Karpas-422 (cell line): Measurements from ENCODE around the gene RBMS3. TPM values are rescaled to one million over a fixed set of nuclear protein-coding genes. Genes with fewer than 3 reads are reported as not detected.

Experiments used
- DNase-seq: peaks from one replicate; pipeline ENCODE4 v3.0.0-alpha.2; 2015
- H2AFZ ChIP-seq: fragments of 200-600 bp; sonication (generic); 2 replicates; pipeline ENCODE4 v1.6.1; 2014; ENCODE audit warnings: antibody characterized with exemption, low read length, mixed read lengths
- H3K27ac ChIP-seq: fragments of 200-600 bp; sonication (generic); 2 replicates; pipeline ENCODE4 v1.5.1; 2014; ENCODE audit warnings: mild to moderate bottlenecking, low read length, moderate library complexity
- H3K27me3 ChIP-seq: fragments of 200-600 bp; sonication (generic); 2 replicates; pipeline ENCODE4 v1.6.1; 2014; ENCODE audit warnings: low read length, mixed read lengths
- H3K36me3 ChIP-seq: fragments of 200-600 bp; sonication (generic); 2 replicates; pipeline ENCODE4 v1.6.1; 2014; ENCODE audit warnings: low read length, mixed read lengths; ENCODE audit not compliant: insufficient read depth
- H3K4me1 ChIP-seq: fragments of 200-600 bp; sonication (generic); 2 replicates; pipeline ENCODE4 v1.6.1; 2014; ENCODE audit warnings: mild to moderate bottlenecking, low read length, mixed read lengths
- H3K4me2 ChIP-seq: fragments of 200-600 bp; sonication (generic); 2 replicates; pipeline ENCODE4 v1.6.1; 2014; ENCODE audit warnings: low read length, low read depth, mild to moderate bottlenecking; ENCODE audit not compliant: poor library complexity, severe bottlenecking
- H3K4me3 ChIP-seq: fragments of 200-600 bp; sonication (generic); 2 replicates; pipeline ENCODE4 v1.5.1; 2014; ENCODE audit warnings: mild to moderate bottlenecking, antibody characterized with exemption, low read length, mixed read lengths
- H3K79me2 ChIP-seq: fragments of 200-600 bp; sonication (generic); 2 replicates; pipeline ENCODE4 v1.6.1; 2014; ENCODE audit warnings: mild to moderate bottlenecking, low read length, mixed read lengths
- H3K9ac ChIP-seq: fragments of 200-600 bp; sonication (generic); 2 replicates; pipeline ENCODE4 v1.6.0; 2014; ENCODE audit warnings: low read length
- H3K9me2 ChIP-seq: fragments of 200-600 bp; sonication (generic), shearing (Covaris generic); replicated peaks from 2 replicates; pipeline ENCODE4 v1.6.0; 2014; ENCODE audit warnings: mild to moderate bottlenecking, low read length, moderate library complexity; ENCODE audit not compliant: insufficient read depth
- H3K9me3 ChIP-seq: fragments of 300-700, 200-600 bp; sonication (generic); 2 replicates; pipeline ENCODE4 v1.6.1; 2014; ENCODE audit warnings: low read length, mixed read lengths
- H4K20me1 ChIP-seq: fragments of 200-600 bp; sonication (generic); 2 replicates; pipeline ENCODE4 v1.6.1; 2014; ENCODE audit warnings: mild to moderate bottlenecking, antibody characterized with exemption, low read length, low read depth; ENCODE audit not compliant: insufficient read depth
- total RNA-seq: library from RNA; depleted of rRNA; stranded (reverse); fragments of >200 nt; shearing (Covaris generic); gene quantifications from 2 replicates; pipeline ENCODE4 v1.2.3, GENCODE V29; 2014; ENCODE audit warnings: low replicate concordance

Gene RBMS3
- total RNA-seq, 1 experiment from 2014 or later = not detected

GRCh38 chr3:29379097-29379496 lies 98.2 kb downstream of the RBMS3 start:
- H3K9me2 ChIP-seq = no peaks in the 10 kb centered on the region
- no peaks in the 10 kb centered on the region for H4K20me1 ChIP-seq
- no peaks in the 10 kb centered on the region for H3K4me1 ChIP-seq
- H3K27ac ChIP-seq = no peak overlapping the region
- no peaks in the 10 kb centered on the region for H3K27me3 ChIP-seq
- no peaks in the 10 kb centered on the region for H3K79me2 ChIP-seq
- no peak overlapping the region for H2AFZ ChIP-seq
- H3K9me3 ChIP-seq = peaks cover 13% of the 10 kb centered on the region
- H3K9ac ChIP-seq = no peak overlapping the region
- H3K36me3 ChIP-seq = no peaks in the 10 kb centered on the region
- H3K4me2 ChIP-seq = no peak overlapping the region
- no peak for DNase-seq
- H3K4me3 ChIP-seq = no peak overlapping the region

DNA sequence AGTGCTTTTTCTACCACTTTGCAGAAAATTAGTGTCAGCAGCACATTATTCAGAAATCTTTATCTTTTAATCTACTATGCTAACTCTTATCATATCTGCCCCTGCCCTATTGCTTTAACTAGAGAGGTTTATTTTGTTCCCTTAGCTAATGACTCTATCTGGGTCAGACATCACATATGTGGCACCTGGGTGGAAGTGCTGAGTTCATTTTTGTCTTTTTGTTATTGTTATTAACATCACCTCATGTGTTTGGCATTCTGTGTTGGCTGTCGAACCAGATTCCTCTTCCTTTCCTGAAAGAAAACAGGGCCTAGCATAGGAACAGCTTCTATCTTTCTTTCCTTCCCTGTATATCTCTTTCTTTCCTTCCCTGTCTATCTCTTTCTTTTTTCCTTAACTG lies 100.7 kb downstream of the RBMS3 start:
- Histone ChIP-seq H3K9ac (no peak overlapping the region), H3K4me3 (no peak overlapping the region), H3K36me3 (no peaks in the 10 kb centered on the region)

DNA sequence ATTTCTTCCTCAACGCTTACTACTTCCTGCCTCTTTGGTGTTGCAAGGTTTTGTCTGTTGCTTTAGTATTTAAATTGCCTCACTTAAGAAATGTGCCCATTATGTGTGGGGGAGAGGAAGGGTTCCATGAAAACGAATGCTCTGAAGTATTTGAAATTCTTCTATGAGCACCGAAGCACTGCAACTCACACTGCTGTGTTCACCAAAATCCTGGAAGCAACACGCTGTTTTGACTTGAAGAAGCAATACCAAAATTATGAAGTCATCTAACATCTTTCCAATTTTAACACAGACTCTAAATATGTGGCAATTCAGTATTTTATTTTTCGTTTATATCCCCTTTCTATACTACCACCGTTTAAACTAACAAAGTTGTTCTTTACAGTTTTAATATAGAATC lies 101.5 kb downstream of the RBMS3 start:
- no peak for DNase-seq
- H4K20me1 ChIP-seq = no peaks in the 10 kb centered on the region
- H3K9me3 ChIP-seq = peaks cover 21% of the 10 kb centered on the region
- no peaks in the 10 kb centered on the region for H3K36me3 ChIP-seq
- H3K4me3 ChIP-seq = no peak overlapping the region
- H3K79me2 ChIP-seq = no peaks in the 10 kb centered on the region
- no peaks in the 10 kb centered on the region for H3K27me3 ChIP-seq
- H2AFZ ChIP-seq = no peak overlapping the region
- H3K27ac ChIP-seq = no peak overlapping the region
- H3K9ac ChIP-seq = no peak overlapping the region
- no peak overlapping the region for H3K4me2 ChIP-seq
- no peaks in the 10 kb centered on the region for H3K4me1 ChIP-seq
- no peaks in the 10 kb centered on the region for H3K9me2 ChIP-seq

More for the DNA sequence above, 100.7 kb downstream of the RBMS3 start:
- Histone ChIP-seq H4K20me1 (no peaks in the 10 kb centered on the region), H2AFZ (no peak overlapping the region), H3K27me3 (no peaks in the 10 kb centered on the region), H3K4me2 (no peak overlapping the region), H3K9me2 (no peaks in the 10 kb centered on the region), H3K79me2 (no peaks in the 10 kb centered on the region), H3K27ac (no peak overlapping the region), H3K9me3 (peaks cover 15% of the 10 kb centered on the region), H3K4me1 (no peaks in the 10 kb centered on the region)
- no peak for DNase-seq

- Histone ChIP-seq H4K20me1 (no peaks in the 10 kb centered on the region), H3K27ac (no peak overlapping the region), H3K4me1 (no peaks in the 10 kb centered on the region), H3K79me2 (no peaks in the 10 kb centered on the region), H3K4me3 (no peak overlapping the region), H2AFZ (no peak overlapping the region), H3K36me3 (no peaks in the 10 kb centered on the region), H3K4me2 (no peak overlapping the region), H3K9ac (no peak overlapping the region), H3K9me2 (no peaks in the 10 kb centered on the region), H3K9me3 (peaks cover 21% of the 10 kb centered on the region), H3K27me3 (no peaks in the 10 kb centered on the region)
- DNase-seq = no peak
Observed at GRCh38 chr3:29382845-29383244, 102.0 kb downstream of the RBMS3 start.

GRCh38 chr3:29384640-29385039 lies 103.8 kb downstream of the RBMS3 start:
- H3K9me2 ChIP-seq = no peaks in the 10 kb centered on the region
- no peak for DNase-seq
- H3K9ac ChIP-seq = no peak overlapping the region

GRCh38 chr3:29385046-29385830 lies 104.4 kb downstream of the RBMS3 start:
- Histone ChIP-seq H3K79me2 (no peaks in the 10 kb centered on the region), H3K36me3 (no peaks in the 10 kb centered on the region), H2AFZ (no peak overlapping the region), H4K20me1 (no peaks in the 10 kb centered on the region), H3K27me3 (no peaks in the 10 kb centered on the region), H3K9ac (no peak overlapping the region), H3K4me2 (no peak overlapping the region), H3K9me3 (peaks cover 21% of the 10 kb centered on the region), H3K9me2 (no peaks in the 10 kb centered on the region), H3K27ac (no peak overlapping the region), H3K4me3 (no peak overlapping the region), H3K4me1 (no peaks in the 10 kb centered on the region)
- no peak for DNase-seq

More at GRCh38 chr3:29384640-29385039, 103.8 kb downstream of the RBMS3 start:
- Histone ChIP-seq H3K4me2 (no peak overlapping the region), H2AFZ (no peak overlapping the region), H3K27me3 (no peaks in the 10 kb centered on the region), H3K4me1 (no peaks in the 10 kb centered on the region), H3K36me3 (no peaks in the 10 kb centered on the region), H3K27ac (no peak overlapping the region), H3K9me3 (peaks cover 21% of the 10 kb centered on the region), H3K4me3 (no peak overlapping the region), H4K20me1 (no peaks in the 10 kb centered on the region), H3K79me2 (no peaks in the 10 kb centered on the region)

GRCh38 chr3:29389362-29389761 lies 108.5 kb downstream of the RBMS3 start:
- no peaks in the 10 kb centered on the region for H4K20me1 ChIP-seq
- no peaks in the 10 kb centered on the region for H3K27me3 ChIP-seq
- no peaks in the 10 kb centered on the region for H3K36me3 ChIP-seq
- no peaks in the 10 kb centered on the region for H3K4me1 ChIP-seq
- H3K27ac ChIP-seq = no peak overlapping the region
- H3K79me2 ChIP-seq = no peaks in the 10 kb centered on the region
- no peak for DNase-seq
- no peak overlapping the region for H2AFZ ChIP-seq
- H3K9me3 ChIP-seq = peaks cover 18% of the 10 kb centered on the region
- H3K9me2 ChIP-seq = no peaks in the 10 kb centered on the region
- no peak overlapping the region for H3K4me3 ChIP-seq
- no peak overlapping the region for H3K4me2 ChIP-seq
- no peak overlapping the region for H3K9ac ChIP-seq

DNA sequence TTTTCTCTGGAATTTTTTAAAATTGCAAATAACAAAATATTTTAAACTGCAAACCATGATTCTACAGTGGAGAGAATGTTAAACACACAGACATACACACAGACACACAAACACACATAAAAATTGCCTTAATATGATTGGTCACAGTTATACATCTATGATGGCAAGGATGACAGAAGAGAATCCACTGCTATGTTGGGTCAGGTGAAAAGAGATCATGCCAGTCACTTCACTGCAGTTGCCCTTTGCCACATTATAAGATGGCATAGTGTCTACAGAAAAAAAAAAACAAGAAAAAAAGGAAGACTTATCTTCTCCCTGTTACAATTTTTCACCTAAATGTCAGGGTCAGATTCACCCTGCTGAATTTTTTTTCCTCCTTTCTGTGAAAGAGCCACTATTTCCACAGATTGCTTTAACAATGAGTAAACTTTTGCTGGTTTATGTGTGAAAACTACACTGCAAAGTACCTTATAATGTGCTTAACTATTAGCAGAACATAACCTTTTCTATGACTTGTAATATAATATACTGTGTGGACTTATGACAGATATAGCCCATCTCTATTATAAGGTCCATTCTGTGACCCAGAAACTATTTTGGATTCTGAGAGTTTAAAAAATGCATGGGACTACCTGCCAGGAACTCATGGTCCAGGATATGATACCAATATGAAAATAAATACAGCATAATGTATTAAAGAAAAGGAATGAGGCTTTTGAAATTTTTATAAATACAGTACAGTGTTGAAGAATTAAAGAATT lies 111.9 kb downstream of the RBMS3 start:
- no peaks in the 10 kb centered on the region for H3K9me2 ChIP-seq
- H2AFZ ChIP-seq = no peak overlapping the region
- peaks cover 16% of the 10 kb centered on the region for H3K9me3 ChIP-seq
- no peaks in the 10 kb centered on the region for H3K36me3 ChIP-seq
- H3K4me2 ChIP-seq = no peak overlapping the region
- H3K4me3 ChIP-seq = no peak overlapping the region
- H4K20me1 ChIP-seq = no peaks in the 10 kb centered on the region
- H3K9ac ChIP-seq = no peak overlapping the region
- no peak for DNase-seq
- H3K4me1 ChIP-seq = no peaks in the 10 kb centered on the region
- no peak overlapping the region for H3K27ac ChIP-seq
- no peaks in the 10 kb centered on the region for H3K27me3 ChIP-seq
- no peaks in the 10 kb centered on the region for H3K79me2 ChIP-seq
